Left ventricle myocardium inferior (tissue), 1 donor: ENCODE results near the gene ICAM4. TPM values are rescaled to one million over a fixed set of nuclear protein-coding genes. Genes with fewer than 3 reads are reported as not detected.

Experiments used
- DNase-seq: peaks from one replicate; pipeline ENCODE4 v3.0.0-alpha.2; 2020
- H3K27ac ChIP-seq: fragments of 200-600 bp; replicated peaks from 2 replicates; pipeline ENCODE4 v1.8.0; 2021
- H3K27me3 ChIP-seq: fragments of 200-600 bp; 2 replicates; pipeline ENCODE4 v1.8.0; 2021; ENCODE audit warnings: low read depth
- H3K36me3 ChIP-seq: fragments of 200-600 bp; 2 replicates; pipeline ENCODE4 v1.8.0; 2021
- H3K4me1 ChIP-seq: fragments of 200-600 bp; 2 replicates; pipeline ENCODE4 v1.8.0; 2021
- H3K4me3 ChIP-seq: fragments of 200-600 bp; 2 replicates; pipeline ENCODE4 v1.8.0; 2021; ENCODE audit warnings: mild to moderate bottlenecking, moderate library complexity
- H3K9me3 ChIP-seq: fragments of 200-600 bp; replicated peaks from 2 replicates; pipeline ENCODE4 v1.8.0; 2021
- intact Hi-C: fragments of 100-400 bp; cut with micrococcal nuclease; formaldehyde crosslinking; loops from one replicate; pipeline ENCODE4 v1.11.0; 2022
- total RNA-seq: library from RNA; stranded (reverse); fragmentation: NEBNext Ultra II Directional; extraction: Animal tissue kit (Norgen Biotek cat#: 25700); gene quantifications from one replicate; pipeline ENCODE4 v1.2.1, GENCODE V29; 2021
- TF ChIP-seq, protein P1 (sequence below): fragments of 200-600 bp; IDR thresholded peaks from 2 replicates; pipeline ENCODE4 v1.8.0; 2021; ENCODE audit warnings: antibody characterized with exemption, mild to moderate bottlenecking, borderline replicate concordance
- donor health status: DM: no; HTN: yes; CAD: no; lungs with severe emphysema.

The ICAM4 gene
- total RNA-seq, 1 donor from 2014 or later, result 0.36 TPM

DNA sequence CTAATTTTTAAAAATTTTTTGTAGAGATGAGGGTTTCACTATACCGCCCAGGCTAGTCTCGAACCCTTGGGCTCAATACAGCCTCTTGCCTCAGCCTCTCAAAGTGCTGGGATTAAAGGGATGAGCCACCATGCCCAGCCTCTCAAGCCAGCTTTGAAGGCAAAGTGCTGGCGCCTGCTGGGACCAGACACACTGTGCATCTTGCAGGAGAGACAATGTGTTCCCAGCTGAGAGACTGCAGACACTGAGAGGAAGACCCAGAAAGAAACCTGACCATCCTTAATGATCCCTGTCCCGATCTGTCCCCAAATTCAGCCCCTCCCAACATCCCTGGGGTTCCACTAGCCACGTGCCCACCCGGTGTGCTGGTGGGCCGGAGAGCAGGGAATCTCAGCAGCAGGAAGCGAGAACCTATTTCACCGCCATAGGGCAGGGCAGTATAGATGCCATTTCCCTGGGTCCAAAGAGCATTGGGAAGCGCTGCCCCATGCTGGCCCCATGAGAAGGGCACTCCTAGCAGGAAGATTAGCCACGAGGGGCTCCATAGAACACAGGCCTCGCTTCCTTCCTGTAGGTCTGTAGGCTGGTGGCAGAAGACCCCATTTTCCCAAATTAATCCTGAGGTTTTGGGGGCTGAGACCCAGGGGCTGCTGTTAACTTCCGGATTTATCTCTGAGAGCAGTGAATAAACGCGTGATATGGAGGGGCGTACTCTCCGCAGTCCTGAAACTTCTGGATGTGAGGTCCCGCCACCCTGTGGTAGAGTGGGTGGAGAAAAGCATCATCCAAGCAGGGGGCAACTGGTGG is 45.6 kb downstream of the ICAM4 start:
- intact Hi-C loops, result loop anchor here (10.0 kb wide), 1 partner anchor 58 kb away; the partner anchor contains the start of gene ICAM1

DNA sequence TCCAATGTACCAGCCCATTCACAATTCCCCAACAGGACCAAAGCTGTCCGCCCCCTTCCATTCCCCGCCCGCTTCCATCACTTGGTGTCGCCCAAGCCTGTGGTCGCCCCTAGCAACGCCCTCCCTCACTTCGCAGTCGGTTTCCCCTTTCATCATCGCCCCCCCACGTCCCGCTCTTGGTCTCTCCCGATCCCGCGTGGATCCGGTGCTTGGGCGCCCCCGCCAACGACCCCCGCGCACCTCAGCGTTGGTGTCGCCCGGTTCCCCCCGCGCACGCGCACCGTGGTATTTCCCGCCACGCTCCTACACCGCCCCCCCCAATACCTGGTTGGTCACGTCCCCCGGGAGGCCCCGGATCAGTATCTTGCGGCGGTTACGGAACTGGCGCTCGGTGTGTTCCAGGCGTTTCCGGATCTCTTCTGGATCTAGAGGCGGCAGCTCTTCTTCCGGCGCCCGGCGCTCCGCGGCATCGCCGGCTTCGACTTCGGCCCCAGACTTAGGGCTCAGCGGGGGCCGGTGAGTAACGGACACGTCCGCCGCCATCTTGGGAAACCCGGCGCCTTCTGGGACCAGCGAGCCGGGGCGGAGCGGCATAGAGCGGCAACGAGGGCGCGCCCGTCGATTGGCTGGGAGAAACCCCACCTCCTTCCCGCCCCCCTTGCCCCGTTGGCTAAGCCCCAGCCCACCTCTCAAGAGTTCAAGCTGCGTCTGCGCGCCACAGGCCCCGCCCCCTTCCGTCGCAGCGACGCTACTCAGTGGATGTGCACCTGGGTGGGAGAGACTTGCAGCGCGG is 46.4 kb downstream of the ICAM4 start, which contains the start of gene RAVER1:
TSS of gene RAVER1 (minus strand) at position 565 of the 793 bp plus-strand sequence. CDS start at position 543, 22 bp downstream.
- H3K4me1 ChIP-seq, result peaks cover 36% of the 10 kb centered on the region
- H3K36me3 ChIP-seq, result peaks cover 25% of the 10 kb centered on the region
- intact Hi-C loops, result loop anchor here (10.0 kb wide), 1 partner anchor 58 kb away; the partner anchor contains the start of gene ICAM1
- no peaks in the 10 kb centered on the region for H3K9me3 ChIP-seq
- no peaks in the 10 kb centered on the region for H3K27me3 ChIP-seq
- TF ChIP-seq, protein P1, sequence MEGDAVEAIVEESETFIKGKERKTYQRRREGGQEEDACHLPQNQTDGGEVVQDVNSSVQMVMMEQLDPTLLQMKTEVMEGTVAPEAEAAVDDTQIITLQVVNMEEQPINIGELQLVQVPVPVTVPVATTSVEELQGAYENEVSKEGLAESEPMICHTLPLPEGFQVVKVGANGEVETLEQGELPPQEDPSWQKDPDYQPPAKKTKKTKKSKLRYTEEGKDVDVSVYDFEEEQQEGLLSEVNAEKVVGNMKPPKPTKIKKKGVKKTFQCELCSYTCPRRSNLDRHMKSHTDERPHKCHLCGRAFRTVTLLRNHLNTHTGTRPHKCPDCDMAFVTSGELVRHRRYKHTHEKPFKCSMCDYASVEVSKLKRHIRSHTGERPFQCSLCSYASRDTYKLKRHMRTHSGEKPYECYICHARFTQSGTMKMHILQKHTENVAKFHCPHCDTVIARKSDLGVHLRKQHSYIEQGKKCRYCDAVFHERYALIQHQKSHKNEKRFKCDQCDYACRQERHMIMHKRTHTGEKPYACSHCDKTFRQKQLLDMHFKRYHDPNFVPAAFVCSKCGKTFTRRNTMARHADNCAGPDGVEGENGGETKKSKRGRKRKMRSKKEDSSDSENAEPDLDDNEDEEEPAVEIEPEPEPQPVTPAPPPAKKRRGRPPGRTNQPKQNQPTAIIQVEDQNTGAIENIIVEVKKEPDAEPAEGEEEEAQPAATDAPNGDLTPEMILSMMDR, result no peak
- DNase-seq, result peak; percentile 99
- peak within 1 kb of the TSS; percentile 82 for H3K4me3 ChIP-seq
- H3K27ac ChIP-seq, result peak within 1 kb of the TSS; percentile 90

More for the DNA sequence above, 45.6 kb downstream of the ICAM4 start:
- TF ChIP-seq, protein P1, result no peak
- Histone ChIP-seq H3K9me3 (no peaks in the 10 kb centered on the region), H3K4me3 (peak overlapping the region; percentile 82), H3K27me3 (no peaks in the 10 kb centered on the region), H3K4me1 (peaks cover 36% of the 10 kb centered on the region), H3K36me3 (peaks cover 33% of the 10 kb centered on the region), H3K27ac (peak overlapping the region; percentile 90)
- no peak for DNase-seq

DNA sequence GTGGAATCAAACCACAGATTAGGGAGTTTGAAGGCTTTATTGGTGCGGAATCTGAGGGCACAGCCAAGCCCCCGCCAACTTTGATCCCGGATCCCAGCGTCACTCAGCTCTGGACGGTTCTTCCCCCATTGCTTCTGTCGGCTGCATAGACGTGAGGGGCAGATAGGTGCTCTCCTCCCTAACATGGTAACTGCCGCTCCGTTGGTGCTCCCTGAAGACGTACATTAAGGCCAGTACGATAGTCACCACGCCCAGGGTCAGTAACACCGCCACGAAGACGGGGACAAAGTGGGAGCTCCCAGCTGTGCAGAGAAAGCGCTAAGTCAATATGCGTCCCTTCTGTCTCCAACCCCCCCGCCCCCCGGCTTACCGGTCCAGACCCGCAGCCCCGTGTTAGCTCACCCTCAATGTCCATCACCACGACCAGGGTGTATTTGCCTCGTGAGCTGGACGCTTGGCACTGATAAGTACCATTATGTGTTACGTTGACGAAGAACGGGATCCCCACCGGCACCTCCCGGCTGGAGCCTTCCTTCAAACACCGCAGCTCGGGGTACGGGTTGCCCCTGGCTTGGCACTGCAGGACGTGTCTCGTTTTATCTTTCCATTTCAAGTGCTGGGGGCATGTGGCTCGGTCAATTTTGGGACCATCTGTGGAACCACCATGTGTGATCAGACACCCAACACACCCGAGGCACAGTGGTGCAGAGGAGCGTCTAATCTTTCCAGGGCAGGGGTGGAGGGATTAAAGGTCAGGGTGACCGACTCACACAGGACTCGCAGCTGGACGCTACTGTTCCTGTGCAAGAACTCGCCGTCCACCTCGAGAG is 47.2 kb downstream of the ICAM4 start:
- H3K4me1 ChIP-seq, result peaks cover 36% of the 10 kb centered on the region
- H3K9me3 ChIP-seq, result no peaks in the 10 kb centered on the region
- H3K27ac ChIP-seq, result peak overlapping the region; percentile 90
- TF ChIP-seq, protein P1, result no peak
- intact Hi-C loops, result loop anchor here (10.0 kb wide), 1 partner anchor 59 kb away; the partner anchor contains the start of gene ICAM1
- DNase-seq, result no peak
- peaks cover 17% of the 10 kb centered on the region for H3K36me3 ChIP-seq
- no peaks in the 10 kb centered on the region for H3K27me3 ChIP-seq
- H3K4me3 ChIP-seq, result peak overlapping the region; percentile 82

DNA sequence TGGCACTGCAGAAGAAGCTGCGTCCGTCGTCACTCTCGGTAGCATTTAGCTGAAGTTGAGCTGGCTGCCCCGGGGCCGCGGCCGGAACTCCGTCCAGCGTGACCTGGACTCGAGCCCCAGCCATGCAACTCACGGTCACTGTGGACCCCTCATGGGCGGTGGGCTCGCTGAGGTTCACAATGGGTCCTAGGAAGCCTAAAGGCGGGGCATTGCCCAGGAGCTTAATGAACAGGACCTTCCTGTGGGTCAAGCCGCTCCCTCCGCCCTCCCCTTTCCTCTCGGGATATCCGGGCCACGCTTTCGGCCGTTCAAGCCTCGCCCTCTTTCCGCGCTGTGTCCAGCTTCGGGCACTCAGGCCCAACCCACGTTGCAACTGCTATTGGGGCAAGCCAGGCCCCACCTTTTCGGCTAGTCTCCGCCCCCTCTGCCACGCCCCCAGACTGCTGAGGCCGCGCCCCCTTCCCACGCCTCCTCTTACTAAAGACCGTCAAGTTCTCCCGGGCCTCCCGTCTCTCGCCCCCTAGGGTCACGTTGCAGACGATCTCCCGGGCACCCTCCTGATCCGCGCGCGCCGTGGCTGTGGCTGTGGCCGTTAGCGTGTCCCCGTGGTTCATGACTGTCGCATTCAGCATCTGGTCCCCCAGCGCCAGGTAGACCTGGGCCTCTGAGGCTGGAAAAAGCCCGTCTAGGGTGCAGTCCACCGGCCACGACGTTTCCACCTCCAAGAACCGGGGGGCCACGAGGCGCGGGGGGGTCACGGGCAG is 48.0 kb downstream of the ICAM4 start:
- Histone ChIP-seq H3K27ac (peak overlapping the region; percentile 90), H3K4me3 (peak overlapping the region; percentile 82), H3K36me3 (peaks cover 9% of the 10 kb centered on the region), H3K9me3 (no peaks in the 10 kb centered on the region), H3K4me1 (peaks cover 42% of the 10 kb centered on the region), H3K27me3 (no peaks in the 10 kb centered on the region)
- TF ChIP-seq, protein P1, result no peak
- DNase-seq, result peak; percentile 94
- intact Hi-C loops, result loop anchor here (10.0 kb wide), 1 partner anchor 60 kb away; the partner anchor contains the start of gene ICAM1
